ENCODE results near the gene PCSK5.

The PCSK5 gene

DNA sequence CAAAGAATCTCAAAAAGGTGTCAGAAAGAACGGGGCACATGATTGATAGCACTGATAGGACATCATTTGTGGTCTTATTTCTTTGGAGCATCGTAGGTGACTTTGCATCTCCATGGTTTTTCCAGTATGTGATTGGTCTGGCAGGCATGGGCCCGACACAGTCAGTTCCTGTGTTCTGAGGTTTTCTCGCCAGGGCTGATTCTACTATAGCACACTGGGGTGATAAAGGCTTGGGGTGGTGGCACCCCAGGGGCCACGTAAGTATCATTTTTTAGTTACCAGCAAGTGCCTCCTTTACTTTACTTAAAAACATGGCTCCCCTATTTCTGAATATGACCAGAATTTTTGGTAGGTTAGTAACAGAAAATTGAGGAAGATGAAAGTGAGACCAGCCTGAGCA lies 301.0 kb downstream of the PCSK5 start:
- DNase-seq (ENCODE audit: low read depth): no peak

DNA sequence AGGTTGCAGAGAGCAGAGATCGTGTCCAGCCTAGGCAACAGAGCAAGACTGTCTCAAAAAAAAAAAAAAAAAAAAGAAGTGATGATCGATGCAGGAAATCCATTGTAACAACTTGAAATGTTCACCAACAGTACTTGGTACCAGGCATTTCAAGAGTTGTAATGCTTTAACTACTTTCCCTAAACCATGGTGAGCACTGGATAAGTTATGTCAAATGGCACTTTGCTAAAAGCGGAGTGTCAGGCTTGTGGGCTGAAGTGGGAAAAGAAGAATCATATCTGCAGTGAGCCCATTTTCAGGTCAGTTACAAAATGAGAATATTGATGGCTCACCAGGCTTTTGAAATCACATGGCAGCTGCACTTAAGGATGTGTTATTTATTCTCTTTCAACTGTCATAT lies 301.5 kb downstream of the PCSK5 start:
- DNase-seq (ENCODE audit: low read depth): no peak

DNA sequence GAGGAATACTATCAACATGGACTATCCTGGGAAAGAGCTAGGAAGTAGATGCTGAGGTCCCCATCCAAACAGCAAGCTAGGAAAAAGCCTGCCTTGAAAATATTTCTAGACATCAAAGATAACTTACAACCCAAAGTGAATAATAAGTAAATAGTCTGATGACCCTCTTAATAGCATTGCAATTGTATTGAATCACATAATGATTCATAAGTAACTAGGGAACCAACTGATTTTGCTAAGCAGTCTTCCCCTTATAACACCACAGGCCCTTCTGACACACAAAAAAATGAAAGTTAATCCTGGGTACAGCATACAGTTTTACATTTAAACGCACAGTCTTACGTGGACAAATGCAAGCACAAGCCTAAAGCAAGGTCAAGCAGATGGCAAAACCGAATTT lies 304.4 kb downstream of the PCSK5 start:
- DNase-seq (ENCODE audit: low read depth): no peak

DNA sequence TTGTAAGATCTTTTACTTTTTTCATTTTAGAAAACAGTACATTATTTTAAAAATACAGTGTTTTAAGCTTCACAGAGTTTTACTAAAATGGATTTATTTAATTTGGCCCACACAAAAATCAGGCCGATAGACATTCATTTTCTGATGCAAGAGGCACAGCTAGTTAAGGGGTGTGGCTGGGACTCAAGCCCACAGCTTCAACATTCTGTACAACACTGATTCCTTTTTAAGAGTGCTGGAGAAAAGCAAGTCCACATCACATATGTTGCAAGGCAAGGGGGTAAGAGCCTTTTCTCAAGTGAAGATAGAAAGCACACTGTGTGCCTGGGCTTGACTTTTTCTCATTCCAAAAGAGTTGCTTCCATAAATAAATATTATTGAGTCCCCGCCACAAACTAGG lies 307.9 kb downstream of the PCSK5 start:
- no peak for DNase-seq (ENCODE audit: low read depth)

DNA sequence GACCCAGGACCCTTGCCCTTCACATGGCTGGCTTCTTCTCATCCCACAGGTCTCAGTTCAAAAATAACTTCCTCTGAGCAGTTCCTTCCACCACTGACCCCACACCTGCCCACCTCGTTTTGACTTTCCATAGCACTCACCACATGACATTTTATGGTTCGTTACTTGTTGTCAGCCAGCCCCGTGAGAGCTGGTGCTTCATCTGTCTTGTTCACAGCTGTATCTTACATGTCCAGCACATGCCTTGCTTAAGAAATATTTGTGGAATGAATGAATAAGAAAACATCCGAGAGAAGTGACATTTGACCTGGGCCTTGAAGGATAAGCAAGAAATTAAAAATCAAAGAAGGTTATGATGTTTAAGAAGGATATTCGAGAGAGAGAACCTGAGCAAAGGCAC lies 309.8 kb downstream of the PCSK5 start:
- DNase-seq (ENCODE audit: low read depth): no peak

DNA sequence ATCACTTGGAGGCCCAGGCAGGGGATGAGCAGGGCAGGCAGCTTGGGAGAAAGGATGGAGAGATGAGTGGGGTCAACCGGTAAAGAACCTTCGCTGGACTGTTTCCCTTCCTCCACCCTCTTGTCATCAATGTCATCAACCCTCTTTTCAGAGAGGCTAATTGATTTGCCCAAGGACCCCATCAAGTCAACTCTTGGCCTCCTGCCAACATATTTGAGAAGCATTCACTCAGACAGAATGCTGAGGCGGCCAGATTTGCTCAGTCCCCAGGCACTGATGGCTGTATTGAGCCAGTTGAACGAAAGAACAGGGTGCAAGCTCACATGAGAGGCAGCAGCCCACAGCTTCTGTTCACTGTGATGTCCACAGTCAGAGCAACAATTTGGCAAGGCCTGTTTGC lies 310.3 kb downstream of the PCSK5 start:
- no peak for DNase-seq (ENCODE audit: low read depth)

DNA sequence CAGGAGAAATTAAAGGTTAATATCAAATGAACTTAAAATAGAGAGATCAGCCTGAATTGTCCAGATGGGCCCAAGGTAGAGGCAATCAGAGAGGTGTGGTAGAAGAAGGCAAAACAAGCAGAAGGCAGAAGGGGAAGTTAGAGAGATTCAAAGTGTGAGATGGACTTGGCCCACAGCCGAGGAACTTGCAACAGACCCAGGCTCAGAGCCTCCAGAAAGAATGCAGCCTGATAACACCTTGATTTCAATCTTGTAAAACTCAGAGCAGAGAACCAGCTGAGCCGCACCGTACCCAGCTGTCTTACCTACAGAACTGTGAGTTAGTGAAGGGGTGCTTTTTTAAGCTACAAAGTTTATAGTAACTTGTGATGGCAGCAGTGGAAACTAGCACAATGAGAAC lies 312.9 kb downstream of the PCSK5 start:
- no peak for DNase-seq (ENCODE audit: low read depth)

DNA sequence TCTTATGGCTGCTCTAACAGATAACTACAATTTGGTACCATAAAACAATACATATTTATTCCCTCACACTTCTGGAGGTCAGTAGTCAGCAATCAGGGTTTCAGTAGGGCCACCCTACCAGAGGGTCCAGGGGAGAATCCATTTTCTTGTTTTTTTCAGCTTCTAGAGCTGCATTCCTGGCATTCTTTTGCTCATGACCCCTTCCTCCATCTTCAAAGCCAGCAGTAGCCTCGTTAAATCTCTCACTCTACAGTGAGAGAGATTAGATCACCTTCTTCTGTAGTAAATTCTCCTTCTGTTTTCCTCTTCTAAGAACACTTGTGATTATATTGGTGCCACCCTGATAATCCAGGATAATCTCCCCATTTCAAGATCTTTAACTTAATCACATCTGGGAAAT lies 316.3 kb downstream of the PCSK5 start:
- no peak for DNase-seq (ENCODE audit: low read depth)

DNA sequence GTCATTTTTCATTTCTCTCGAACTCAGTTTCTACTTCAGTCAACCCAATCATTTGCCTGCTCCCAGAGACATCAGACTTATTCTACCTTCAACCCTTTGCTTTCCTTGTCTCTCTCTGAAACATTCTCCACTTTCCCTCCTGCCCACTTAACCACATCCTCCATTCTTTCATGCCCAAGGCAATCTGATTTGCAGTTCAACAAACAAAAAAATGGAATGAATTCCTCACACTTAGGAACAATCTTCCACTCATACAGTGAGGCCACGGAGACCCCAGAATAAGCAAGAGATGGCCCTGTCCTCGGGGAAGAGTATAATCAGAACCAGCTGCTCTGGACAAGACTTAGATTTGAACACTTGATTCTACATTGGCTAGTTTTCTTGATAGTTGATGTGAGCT lies 323.3 kb downstream of the PCSK5 start:
- no peak for DNase-seq (ENCODE audit: low read depth)

DNA sequence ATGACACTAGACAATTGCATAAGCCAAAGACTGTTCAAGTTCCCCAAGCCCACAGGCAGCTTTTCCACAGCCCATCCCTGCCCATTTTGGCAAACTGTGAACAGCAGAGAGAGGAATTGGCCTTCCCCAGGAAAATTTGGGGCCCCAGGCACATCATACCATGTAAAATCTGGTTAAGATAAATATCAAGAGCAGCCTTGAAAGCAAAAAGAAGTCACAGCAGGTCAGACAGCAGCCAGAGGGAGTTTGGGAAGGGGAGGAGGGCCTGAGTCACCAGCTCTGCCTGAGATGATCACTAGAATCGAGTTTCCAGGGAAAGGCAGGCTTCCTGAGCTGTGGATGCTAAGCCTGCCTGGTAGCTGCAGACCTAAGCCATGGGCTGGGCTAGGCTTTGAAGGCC lies 324.6 kb downstream of the PCSK5 start:
- DNase-seq (ENCODE audit: low read depth): no peak

DNA sequence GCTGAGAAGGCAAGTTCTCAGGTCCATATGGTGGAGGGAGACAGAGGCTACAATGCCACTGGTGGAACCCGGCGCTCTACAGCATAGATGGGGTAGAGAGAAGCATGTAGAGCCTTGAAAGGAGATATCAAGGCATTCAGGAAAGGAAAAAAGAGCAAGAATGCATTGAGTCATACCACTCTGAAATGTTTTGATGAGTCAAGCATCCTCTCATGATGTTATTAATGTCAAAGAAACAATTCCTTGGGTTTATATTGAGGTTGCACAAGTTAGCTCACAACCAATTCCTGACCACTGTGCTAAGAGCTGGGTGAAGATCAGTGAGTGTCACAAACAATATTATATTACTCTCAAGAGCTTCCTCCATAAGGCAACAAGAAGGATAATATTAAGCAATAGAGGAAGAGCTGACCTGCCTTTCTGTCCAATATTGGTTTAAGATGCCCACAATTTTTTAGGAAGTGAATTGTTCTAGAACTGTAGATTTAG lies 325.7 kb downstream of the PCSK5 start:
- no peak for DNase-seq (ENCODE audit: low read depth)

DNA sequence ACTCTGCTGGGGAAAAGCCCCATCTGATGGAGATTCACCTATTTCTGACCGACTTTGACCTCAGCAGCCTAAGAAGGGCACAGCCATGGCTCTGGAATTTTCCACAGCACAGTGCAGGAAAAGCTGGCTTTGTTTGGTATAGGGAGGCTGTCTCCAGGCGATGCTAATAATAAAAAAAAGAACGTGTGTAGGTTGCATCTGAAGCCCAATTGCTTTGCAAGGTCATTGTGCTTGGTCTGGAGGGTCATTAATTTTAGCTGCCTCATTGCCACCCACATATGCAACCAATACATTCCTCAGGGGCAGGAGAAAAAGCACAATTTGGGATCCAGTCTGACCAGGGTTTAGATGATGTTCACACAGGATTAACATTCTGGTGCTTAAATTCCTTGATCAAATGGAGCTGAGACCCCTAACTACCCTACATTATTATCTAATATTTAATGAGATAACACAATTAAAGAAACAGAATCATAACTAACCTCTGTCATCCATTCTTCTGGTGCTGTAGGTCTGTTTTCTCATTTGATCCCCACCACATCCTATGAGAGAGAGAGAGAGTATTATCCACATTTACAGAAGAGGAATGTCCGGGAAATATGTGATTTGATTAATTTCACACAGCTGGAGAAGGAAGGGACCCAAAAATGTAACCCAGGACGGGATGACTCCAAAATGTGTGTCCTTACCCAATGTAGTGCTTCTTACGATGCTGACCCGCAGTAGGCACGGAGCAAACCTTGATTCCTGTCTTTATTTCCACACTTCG lies 327.8 kb downstream of the PCSK5 start:
- no peak for DNase-seq (ENCODE audit: low read depth)

DNA sequence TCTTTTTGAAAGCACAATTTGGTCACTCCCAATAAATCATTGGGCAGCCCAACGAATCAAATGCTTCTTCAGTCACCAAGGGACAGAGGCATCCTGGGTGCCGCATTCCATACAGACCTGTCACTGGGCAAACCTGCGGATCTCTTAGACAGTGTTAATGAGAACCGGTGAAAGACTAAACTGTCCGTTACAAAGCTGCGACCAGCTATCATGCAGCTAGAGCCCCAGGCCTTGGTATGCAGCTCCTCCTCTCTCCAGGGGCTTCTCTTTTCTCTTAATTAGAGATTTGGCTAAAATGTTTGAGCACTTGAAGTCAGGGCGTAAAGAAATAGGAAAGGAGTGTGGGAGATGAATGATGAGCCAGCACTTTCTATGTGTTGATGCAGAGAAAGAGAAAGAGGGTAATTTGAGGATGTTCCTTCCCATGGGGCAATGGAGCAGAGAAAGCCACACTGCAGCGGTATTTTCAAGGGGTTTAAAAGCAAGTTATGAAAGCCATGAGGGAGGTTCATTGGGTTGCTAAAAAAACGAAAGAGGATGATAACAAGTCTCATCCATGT lies 328.5 kb downstream of the PCSK5 start:
- no peak for DNase-seq (ENCODE audit: low read depth)

DNA sequence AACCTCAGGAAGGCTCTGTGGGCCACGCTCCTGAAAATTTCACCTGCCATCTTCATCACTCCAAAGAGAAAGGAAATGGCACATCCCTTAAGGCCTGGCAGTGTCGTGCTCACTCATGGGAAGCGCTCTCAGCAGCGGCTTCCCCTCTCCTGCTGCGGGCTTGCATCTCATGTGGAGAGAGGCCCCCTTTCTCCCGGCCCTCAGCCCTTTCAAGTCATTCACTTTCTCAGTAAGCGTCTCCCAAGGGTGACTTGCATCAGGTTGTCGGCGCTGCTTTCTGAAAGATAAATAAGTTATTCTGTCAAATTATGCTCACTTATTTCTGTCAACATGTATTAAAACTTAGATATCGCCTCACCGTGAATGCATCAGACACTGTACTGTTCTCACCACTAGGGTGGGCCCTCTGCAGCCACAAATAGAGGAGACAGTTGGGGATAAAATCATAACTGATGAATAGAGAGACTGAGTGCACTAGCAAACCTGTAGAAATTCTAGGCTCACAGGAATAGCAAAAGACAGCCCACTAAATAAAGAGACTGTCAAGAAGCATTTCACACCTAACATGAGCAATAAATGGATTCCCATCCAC lies 329.2 kb downstream of the PCSK5 start:
- no peak for DNase-seq (ENCODE audit: low read depth)

DNA sequence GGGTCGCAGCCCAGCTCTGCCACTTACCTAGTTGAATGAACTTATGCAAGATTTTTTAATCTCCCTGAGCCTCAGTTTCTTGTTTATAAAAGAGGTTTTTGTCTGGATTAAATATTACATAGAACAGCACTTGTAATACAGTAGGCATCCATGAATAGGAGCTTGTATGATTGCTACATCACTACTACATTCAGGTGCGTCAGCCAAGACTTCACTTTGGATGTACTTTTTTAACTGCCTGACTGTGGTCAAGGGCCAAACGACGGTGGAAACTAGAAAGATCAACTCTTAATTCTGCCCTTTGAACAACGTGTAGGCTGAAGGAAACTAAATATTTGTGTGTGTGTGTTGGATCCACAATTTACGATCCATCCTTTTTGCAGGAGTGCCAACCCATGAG lies 330.9 kb downstream of the PCSK5 start:
- no peak for DNase-seq (ENCODE audit: low read depth)

DNA sequence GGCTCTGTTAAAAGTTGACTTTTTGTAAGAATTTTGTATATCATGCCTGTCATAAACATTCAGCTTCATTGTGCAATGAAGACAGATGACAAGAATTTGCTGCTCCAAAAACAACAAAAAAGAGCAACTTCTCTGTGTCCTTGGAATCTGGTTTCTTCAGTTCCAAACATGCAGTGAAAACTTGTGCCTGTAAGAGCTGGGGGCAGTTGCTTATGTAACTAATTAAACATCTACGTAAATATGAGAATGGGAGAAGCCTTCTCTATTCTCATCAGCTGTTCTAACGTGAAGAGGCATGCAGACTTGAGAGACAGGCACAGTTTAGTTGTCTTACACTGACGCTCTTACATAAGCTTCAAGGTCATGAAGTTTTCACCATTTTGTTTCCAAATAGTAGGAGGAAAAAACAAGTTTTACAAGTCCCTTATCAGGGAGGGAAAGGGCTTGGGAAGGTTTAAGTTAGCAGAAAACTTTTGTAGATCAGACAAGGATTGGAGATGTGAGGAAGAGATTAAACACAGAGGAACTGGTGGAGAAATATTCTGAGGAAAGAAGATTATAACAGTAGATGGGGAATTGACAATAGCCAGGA lies 333.4 kb downstream of the PCSK5 start:
- DNase-seq (ENCODE audit: low read depth): no peak

DNA sequence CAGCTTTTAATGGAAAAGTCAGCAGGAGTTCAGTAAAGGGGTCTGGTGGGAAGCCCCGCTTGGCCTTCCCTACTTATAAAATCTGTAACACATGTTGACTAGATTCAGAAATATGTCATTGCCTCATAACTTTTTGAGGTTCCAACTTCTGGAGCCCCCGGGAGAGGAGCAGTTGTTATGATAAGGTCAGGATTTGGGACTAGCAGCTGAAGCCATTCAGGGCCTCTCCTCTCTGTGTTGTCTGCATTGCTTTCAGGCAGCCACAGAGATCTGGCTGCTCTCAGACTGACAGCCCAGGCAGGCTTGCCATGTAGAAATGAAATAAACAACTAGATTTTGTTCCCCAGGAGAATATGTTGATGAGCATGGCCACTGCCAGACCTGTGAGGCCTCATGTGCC lies 336.7 kb downstream of the PCSK5 start:
- DNase-seq (ENCODE audit: low read depth): no peak

DNA sequence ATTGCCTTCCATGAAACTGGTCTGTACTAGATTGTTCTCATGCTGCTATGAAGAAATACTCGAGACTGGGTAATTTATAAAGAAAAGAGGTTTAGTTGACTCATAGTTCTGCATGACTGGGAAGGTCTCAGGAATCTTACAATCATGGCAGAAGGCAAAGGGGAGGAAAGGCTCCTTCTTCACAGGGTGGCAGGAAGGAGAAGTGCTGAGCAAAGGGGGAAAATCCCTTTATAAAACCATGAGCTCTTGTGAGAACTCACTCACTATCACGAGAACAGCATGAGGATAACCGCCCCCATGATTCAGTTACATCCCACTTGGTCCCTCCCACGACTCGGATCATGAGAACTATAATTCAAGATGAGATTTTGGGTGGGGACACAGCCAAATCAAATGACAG lies 340.5 kb downstream of the PCSK5 start:
- DNase-seq (ENCODE audit: low read depth): no peak

DNA sequence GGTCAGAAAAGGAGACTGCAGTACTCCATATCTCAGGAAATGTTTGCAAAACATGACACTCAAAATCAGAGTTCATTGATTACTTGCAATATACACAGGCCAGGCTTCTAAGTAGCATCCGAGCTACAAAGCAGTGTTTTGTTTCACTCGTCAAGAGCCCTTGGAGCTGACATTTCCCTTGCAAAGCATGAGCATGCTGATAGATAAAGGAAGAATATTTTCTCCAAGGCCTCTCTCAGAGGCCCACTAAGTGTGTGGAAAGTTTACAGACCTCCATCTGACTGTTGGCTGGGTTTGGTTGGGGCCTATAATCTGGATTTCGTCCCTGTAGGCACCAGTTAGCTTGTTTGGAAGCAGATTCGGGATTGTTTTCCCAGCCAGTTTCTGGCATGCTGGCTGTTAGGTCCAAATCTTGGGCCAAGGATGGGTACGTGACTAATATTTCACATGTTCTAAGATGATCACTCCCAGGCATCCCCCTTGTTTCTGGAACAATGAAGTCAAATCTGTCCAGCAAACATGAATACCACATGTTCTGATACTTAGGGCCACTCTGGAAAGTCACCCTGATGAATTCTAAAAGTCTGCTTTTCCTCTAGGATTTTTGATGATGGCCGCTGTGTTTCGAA lies 342.5 kb downstream of the PCSK5 start:
- no peak for DNase-seq (ENCODE audit: low read depth)

DNA sequence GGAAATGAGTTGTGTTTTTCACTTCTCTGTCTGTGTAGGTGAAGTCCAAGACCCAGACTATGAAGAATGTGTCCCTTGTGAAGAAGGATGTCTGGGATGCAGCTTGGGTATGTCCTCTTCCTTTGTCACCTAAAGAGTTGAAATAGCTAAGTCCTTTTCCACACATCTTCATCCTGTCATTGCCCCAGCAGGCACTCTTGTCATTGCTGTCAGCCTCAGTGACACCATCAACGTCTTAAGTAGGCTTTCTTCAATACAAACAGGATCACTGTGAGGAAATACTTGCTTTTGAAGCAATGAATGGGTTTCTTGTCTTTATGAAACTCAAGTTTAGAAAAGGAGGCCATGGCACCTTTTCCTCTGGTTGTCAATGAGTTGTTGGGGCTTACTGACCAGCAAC lies 350.1 kb downstream of the PCSK5 start:
- no peak for DNase-seq (ENCODE audit: low read depth)

DNA sequence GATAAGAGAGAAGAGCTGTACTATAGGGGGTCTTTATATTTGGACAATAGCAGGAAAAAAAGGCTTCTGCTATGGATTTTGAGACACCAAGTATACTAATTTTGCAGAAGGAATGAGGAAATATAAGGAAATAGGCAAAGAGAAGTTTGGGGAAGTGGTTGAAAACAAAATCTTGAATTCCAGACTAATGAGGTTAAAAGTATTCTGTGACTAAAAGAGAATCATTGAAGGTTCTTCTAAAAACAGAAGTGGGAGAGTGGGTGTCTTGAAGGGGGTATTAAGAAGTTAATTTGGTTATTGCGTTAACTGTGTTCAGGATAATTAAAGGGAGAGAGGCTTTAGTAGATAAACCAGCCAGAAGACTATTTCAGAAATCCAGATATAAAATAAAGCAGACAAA lies 355.0 kb downstream of the PCSK5 start:
- DNase-seq (ENCODE audit: low read depth): no peak

DNA sequence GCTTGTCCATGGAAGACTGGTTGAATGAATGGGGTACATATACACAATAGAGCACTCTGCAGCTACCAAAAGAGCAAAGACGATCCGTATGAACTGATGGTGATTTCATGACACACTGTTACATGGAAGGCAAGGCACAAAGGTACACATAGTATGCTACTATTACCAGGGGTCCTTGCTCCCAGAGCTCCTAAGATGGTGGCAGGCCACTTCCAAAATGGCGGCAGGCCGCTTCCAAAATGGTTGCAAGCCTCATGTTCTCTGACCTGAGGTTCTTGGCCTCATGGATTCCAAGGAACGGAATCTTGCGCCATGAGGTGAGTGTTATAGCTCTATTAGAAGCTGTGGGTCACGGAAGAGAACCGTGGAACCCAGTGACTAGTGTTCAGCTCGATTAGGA lies 356.2 kb downstream of the PCSK5 start:
- no peak for DNase-seq (ENCODE audit: low read depth)

DNA sequence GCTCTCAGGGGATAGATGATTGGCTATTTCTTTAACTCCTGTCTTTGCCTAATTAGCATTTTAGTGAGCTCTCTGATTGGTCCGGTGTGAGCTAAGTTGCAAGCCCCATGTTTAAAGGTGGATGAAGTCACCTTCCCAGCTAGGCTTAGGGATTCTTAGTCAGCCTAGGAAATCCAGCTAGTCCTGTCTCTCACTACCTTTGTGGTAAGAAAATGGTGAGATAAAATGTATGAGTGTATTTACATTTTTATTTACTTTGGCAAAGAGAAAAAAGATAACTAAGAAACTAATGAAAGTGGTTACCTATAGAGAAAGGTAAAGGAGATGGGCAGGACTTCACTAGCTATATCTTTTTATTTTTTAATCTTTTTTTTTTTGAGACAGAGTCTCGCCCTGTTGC lies 357.0 kb downstream of the PCSK5 start:
- no peak for DNase-seq (ENCODE audit: low read depth)
